GM23338 (cell line): ENCODE measurements around the gene BHLHA15.

Source experiments
- CREB1 ChIP-seq: fragments of 250-450 bp; sonication (Bioruptor Pico); IDR thresholded peaks from 2 replicates; pipeline ENCODE4 v1.5.0; 2020; ENCODE audit warnings: low read depth, mild to moderate bottlenecking, moderate library complexity
- EZH2 ChIP-seq: fragments of 200-600 bp; sonication (generic); IDR thresholded peaks from one replicate; pipeline ENCODE4 v1.8.0; 2017; ENCODE audit warnings: antibody characterized with exemption, mild to moderate bottlenecking, low read depth; ENCODE audit not compliant: unreplicated experiment
- JUNB ChIP-seq: IDR thresholded peaks from one replicate; pipeline ENCODE4 v1.6.1; 2016; ENCODE audit warnings: antibody characterized with exemption; ENCODE audit not compliant: unreplicated experiment
- NANOG ChIP-seq: IDR thresholded peaks from 2 replicates; pipeline ENCODE4 v1.6.1; 2016; ENCODE audit warnings: antibody characterized with exemption, borderline replicate concordance
- POLR2AphosphoS5 ChIP-seq: IDR thresholded peaks from 2 replicates; pipeline ENCODE4 v1.6.1; 2016; ENCODE audit warnings: antibody characterized with exemption, low read depth
- ZNF114 ChIP-seq: fragments of 250-450 bp; sonication (Bioruptor Pico); IDR thresholded peaks from 2 replicates; pipeline ENCODE4 v1.5.0; 2020; ENCODE audit warnings: mild to moderate bottlenecking, moderate library complexity
- TF ChIP-seq, protein P1 (sequence below), 2 experiments: fragments of 200-600 bp in 1 of 2; sonication (generic) in 1 of 2; conservative IDR thresholded peaks; 2 replicates each; pipeline versions ENCODE4 v1.5.1 to v1.6.1; 2016 to 2017; ENCODE audit warnings: antibody characterized with exemption in 2 of 2, low read depth in 2 of 2, mild to moderate bottlenecking in 2 of 2, moderate library complexity in 1 of 2
- TF ChIP-seq, protein P2 (sequence below): IDR thresholded peaks from one replicate; pipeline ENCODE4 v1.6.1; 2018; ENCODE audit warnings: antibody characterized with exemption; ENCODE audit not compliant: unreplicated experiment
- TF ChIP-seq, protein P3 (sequence below): IDR thresholded peaks from 2 replicates; pipeline ENCODE4 v1.6.1; 2016; ENCODE audit warnings: antibody characterized with exemption

DNA sequence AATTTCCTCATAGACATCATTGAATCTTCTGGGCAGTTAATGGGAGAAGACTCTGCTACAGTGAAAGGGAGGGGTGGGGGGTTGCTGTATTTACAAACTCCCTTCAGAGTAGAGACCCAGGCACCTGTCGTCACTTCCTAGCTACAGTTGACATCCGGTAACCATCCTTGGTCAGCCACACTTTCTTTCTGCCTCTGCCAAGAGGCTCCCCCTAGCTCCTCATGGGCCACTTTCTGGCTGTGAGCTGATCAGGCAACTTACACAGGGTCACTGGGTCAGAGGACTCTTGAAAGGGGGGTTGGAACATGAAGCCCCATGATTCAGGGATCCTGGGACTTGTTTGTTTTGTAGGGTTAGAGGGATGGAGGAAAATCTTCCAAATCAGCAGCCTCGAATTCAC lies 39.5 kb downstream of the BHLHA15 start:
- TF ChIP-seq, protein P1, sequence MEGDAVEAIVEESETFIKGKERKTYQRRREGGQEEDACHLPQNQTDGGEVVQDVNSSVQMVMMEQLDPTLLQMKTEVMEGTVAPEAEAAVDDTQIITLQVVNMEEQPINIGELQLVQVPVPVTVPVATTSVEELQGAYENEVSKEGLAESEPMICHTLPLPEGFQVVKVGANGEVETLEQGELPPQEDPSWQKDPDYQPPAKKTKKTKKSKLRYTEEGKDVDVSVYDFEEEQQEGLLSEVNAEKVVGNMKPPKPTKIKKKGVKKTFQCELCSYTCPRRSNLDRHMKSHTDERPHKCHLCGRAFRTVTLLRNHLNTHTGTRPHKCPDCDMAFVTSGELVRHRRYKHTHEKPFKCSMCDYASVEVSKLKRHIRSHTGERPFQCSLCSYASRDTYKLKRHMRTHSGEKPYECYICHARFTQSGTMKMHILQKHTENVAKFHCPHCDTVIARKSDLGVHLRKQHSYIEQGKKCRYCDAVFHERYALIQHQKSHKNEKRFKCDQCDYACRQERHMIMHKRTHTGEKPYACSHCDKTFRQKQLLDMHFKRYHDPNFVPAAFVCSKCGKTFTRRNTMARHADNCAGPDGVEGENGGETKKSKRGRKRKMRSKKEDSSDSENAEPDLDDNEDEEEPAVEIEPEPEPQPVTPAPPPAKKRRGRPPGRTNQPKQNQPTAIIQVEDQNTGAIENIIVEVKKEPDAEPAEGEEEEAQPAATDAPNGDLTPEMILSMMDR (conservative IDR thresholded peaks at IDR 0.05; ENCODE audit: low read depth in 2 of 2): peak in 1 of 2 experiments; percentile 18; a peak in 1 of 4 replicates
- TF ChIP-seq EZH2: no peak
- TF ChIP-seq POLR2AphosphoS5: no peak
- TF ChIP-seq JUNB: no peak
- TF ChIP-seq, protein P2, sequence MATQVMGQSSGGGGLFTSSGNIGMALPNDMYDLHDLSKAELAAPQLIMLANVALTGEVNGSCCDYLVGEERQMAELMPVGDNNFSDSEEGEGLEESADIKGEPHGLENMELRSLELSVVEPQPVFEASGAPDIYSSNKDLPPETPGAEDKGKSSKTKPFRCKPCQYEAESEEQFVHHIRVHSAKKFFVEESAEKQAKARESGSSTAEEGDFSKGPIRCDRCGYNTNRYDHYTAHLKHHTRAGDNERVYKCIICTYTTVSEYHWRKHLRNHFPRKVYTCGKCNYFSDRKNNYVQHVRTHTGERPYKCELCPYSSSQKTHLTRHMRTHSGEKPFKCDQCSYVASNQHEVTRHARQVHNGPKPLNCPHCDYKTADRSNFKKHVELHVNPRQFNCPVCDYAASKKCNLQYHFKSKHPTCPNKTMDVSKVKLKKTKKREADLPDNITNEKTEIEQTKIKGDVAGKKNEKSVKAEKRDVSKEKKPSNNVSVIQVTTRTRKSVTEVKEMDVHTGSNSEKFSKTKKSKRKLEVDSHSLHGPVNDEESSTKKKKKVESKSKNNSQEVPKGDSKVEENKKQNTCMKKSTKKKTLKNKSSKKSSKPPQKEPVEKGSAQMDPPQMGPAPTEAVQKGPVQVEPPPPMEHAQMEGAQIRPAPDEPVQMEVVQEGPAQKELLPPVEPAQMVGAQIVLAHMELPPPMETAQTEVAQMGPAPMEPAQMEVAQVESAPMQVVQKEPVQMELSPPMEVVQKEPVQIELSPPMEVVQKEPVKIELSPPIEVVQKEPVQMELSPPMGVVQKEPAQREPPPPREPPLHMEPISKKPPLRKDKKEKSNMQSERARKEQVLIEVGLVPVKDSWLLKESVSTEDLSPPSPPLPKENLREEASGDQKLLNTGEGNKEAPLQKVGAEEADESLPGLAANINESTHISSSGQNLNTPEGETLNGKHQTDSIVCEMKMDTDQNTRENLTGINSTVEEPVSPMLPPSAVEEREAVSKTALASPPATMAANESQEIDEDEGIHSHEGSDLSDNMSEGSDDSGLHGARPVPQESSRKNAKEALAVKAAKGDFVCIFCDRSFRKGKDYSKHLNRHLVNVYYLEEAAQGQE: no peak
- TF ChIP-seq, protein P3, sequence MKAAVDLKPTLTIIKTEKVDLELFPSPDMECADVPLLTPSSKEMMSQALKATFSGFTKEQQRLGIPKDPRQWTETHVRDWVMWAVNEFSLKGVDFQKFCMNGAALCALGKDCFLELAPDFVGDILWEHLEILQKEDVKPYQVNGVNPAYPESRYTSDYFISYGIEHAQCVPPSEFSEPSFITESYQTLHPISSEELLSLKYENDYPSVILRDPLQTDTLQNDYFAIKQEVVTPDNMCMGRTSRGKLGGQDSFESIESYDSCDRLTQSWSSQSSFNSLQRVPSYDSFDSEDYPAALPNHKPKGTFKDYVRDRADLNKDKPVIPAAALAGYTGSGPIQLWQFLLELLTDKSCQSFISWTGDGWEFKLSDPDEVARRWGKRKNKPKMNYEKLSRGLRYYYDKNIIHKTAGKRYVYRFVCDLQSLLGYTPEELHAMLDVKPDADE: no peak
- TF ChIP-seq ZNF114 (CRISPR knock-in tag): no peak
- no peak for TF ChIP-seq NANOG
- TF ChIP-seq CREB1 (CRISPR knock-in tag): no peak
